Measurements from ENCODE around the gene PLCH1.

PLCH1 gene

GRCh38 chr3:155520463-155520862 lies 224.4 kb downstream of the PLCH1 start:
- DNase-seq: no peak

DNA sequence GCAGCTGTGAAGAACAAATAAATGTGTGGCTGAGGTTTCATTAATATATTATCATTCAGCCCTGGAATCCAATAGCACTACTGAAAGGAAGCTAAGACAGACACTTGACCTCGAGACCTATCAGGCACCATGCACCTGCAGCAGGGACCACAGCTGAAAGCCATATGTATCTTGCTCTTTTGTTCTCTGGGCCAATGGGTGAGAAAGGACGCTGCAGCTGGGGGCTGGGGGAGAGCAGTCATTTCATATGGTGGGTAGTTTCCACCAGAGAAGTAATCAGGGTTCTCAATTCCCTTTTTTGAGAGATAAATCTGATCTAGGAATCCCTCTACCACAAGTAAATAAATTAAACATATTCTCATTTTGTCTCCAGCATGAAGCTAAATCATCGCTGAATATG lies 225.8 kb downstream of the PLCH1 start:
- no peak for DNase-seq

DNA sequence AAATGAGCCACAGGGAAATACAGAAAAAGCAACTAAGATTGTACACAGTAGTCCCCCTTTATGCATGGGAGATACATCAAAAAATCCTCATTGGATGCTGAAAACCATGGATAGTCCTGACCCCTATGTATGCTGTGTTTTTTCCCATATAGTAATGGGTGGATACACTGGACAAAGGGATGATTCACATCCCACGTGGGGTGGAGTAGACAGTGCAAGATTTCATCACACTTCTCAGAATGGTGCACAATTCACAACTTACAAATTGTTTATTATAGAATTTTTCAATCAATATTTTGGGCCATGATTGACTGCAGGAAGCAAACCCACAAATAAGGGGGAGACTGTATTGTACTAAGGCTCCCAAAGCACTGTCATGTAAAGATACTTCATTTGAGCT lies 227.0 kb downstream of the PLCH1 start:
- no peak for DNase-seq

DNA sequence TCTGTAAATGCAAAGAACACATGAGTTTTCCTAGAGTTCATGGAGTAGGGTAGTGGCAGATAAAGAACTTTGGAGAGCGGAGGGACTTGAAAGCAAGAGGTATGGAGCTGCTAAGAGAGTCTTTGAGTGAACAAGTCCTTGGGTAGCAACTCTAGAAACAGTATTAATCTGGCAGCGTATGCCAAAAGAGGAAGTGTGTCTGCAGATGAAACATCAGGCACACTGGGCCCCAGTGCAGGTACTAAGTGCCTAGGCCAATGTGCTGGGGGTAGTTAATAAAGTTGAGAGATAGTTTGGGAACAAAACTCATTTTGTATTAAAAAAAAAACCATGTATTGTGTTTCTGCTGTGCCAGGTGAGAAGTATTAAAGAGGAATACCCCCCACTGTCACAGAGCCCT lies 228.4 kb downstream of the PLCH1 start:
- no peak for DNase-seq

DNA sequence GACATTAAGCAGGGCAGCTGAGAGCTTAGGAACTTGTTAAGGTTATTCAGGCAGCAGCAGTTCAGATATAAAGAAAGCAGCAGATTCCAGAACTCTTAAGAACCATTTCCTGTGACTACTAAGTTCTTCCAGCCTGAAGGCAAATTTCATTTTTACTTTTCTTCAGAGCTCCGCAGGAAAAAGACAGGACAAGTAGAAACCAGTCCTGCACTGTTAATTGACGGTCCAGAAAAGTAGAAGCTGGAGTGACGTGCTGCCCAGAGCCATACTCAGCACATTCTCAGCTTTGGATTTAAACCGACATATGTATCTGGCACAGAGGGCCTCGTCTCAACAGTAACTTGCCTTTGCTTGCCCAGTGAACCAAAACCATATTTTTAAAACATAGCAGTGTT lies 232.0 kb downstream of the PLCH1 start:
- DNase-seq: no peak

DNA sequence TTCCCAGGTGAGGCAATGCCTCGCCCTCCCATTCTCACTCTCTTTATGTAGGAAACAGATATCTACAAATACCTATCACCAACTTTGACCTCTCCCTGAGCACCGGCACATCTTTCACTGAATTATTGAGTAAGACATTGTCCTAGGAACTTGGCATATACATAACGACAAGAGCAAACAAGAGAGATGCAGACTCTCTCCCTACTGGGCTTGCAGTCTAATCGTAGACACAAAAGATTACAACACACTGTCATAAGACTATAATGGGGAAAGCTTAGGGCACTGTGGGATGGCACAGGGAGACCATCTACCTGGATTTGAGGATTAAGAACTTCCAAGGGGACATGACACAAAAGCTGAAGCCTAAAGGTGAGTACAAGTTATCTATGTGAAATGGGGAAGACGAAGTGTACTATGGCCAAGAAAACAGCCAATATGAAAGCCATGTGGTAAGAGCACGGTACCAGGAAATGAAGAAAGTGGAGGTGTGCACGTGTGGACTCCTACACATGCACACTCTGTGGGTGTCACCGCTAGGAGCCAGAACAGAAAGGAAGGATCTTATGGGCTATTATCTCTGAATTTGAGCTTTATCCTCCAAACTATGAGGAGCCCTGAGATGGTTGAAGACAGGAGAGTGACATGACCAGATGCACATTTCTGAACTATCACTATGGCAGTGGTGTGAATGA lies 232.6 kb downstream of the PLCH1 start:
- no peak for DNase-seq

DNA sequence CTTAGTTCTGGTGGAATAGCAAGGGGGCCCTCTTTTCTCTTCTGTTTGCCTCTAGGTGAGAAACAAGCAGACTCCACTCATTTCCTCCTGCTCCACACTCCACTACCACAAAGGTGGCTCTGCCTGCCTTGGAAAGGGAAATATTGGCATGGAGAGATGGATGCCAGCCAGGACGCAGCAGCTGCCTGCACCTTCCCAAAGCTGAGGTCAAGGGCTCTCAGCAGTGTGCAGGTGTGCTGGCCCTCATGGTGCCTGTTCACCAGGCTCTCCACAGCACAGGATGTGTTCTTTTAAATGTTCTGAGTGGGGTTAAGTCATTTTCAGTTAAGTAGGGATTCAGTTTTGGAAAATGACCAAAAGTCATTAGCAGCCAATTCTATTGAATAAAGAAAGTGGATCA lies 240.2 kb downstream of the PLCH1 start:
- DNase-seq: no peak

DNA sequence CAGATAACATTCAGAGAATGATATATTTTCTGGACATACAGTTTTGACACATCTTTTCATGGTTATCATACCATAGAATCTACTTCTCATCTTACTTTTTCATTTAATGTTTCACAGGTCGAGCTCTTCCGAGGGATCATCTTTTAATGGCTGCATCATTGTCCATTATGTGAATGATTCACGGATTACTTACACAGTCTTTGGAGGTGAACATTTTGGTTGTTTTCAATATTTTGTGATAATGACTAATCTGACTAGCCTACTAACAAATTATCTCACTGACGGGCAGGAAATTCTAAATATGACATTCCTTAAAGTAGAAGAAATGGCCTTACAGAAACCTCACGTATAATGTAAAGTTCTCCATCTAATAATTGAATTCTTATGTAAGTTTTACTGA lies 242.2 kb downstream of the PLCH1 start:
- no peak for DNase-seq

- DNase-seq: no peak
These were observed 244.6 kb downstream of the PLCH1 start for GRCh38 chr3:155500194-155500818.

DNA sequence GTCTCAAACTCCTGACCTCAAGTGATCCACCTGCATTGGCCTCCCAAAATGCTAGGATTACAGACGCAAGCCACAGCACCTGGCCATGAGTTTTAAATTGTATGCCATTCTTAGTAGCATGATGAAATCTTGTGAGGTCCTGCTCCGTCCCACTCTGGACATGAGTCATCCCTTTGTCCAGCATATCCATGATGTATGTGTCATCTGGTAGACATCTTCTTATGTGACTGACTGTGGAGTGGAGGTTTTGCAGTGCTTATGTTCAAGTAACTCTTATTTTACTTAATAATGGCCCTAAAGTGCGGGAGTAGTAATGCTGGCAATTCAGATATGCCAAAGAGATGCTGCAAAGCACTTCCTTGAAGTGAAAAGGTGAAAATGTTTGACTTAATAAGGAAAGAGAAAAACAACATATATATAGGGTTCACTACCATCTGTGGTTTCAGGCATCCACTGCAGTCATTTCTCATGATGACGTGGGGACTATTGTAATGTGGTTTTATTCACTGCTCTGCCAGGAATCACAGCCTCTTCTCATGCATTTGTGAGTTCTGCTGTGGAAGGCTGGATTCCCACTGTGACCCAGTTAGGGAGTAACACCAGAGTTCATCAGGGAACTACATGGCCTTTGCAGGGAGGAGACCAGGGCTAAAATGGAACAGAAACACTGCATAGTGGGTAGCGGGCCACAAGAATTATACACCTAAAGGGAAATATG lies 246.8 kb downstream of the PLCH1 start:
- no peak for DNase-seq

DNA sequence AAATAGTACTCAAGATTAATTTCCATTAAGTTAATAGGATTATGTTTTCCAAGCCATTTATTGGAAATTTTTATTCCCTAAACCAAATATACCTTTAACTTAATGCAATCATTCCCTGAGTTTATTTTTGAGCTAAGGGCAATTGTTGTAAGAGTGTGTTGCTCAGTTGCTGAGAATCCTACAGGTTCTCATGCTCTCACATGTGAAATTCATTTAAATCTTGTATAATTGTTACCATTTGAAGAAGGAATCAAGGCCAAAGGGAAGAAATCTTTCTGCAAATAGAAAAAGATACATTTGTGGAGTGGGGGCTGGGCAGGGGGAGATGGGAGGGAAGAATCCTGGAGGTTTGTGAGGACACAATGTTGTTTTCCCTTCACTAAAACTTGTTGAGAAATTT lies 248.7 kb downstream of the PLCH1 start:
- no peak for DNase-seq

- no peak for DNase-seq
These were observed 249.5 kb downstream of the PLCH1 start for GRCh38 chr3:155495387-155495786.

DNA sequence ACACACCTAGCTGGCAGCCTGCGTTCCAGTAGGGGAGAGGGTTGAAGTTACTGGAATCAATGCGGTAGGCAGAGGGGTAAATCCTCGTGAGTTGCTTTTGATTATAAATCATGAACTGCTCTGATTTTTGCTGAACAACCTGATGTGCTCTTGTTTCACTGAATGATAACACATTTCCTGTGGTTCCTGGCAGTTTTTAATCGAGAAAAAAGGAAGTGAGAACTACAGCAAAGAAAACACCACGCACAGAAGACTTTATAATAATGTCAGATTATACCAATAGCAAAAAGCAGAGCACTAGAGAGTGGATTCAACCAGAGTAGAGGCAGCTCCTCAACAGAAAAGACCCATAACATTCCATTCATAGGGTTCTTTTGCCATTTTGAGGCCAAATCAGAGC lies 250.5 kb downstream of the PLCH1 start:
- no peak for DNase-seq

DNA sequence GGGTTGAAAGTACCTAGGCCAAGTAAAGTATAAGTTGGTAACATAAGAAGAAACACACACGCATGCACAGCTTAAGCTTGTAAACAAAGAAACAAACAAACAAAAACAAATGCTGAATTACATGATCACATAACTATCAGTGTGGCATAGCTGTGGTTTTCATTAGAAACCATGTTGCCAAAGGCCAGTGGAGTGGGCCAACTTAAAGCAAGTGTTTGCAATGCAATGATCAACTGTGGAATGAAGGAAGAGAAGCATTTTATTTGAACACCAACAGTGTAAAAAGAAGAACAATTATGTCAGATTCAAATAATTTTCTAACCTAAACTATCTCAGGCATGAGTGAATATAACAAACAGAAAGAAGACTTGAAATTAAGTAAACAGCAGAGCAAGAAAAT lies 252.0 kb downstream of the PLCH1 start:
- no peak for DNase-seq

DNA sequence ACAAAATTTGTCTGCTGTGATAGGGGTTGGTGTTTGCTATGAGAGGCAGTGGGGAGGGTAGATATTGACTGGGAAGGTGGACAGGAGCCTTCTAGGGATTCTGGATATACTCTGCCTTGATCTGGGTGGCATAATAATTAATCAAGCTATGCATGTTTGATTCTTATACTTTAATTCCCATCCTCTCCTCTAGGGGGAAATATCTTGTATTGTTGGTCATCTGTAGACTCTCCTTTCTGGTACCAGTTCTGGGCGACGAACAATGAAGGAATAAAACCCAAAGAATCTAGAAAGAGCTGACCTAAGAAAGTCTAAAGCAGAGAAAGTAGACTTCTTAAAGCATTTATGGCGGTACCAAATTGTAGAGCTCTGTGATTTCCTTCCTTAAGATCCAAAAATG lies 253.2 kb downstream of the PLCH1 start:
- no peak for DNase-seq

DNA sequence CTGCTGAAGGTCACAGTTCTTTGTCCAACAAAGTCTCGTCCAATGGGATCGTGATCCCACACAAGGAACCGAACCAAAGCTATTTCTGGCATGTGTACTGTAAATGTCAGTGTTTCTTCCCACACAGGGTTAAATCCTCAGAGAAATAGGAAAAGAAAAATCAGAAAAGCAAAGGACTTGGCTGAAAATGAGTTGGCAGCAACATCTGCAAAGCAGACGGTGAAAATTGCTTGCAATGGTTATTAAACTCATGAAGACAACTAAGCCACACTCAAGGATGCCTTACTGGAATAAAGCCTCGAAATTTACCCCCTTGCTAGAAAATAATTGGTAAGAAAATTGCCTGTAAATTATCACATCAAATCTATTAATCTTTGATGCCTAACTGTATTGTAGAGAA lies 256.2 kb downstream of the PLCH1 start:
- DNase-seq: no peak

DNA sequence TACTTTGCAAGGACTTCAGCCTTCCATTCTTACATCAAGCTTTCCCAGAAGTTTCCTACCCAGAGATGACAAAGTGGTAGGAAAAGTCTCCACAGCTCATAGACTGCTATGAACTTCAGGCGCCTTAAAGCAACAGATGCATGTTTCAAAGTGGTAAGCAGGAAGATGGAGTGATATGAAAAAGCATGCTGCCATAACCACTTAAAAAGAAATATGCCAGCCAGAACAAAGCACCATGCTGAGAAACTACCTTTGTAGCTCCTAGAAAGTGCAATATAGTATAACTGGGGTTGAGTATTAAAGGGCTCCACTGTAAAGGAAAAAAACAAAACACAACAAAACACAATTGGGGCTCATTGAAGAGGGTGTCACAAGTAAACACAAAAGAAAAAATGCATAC lies 259.0 kb downstream of the PLCH1 start:
- no peak for DNase-seq

DNA sequence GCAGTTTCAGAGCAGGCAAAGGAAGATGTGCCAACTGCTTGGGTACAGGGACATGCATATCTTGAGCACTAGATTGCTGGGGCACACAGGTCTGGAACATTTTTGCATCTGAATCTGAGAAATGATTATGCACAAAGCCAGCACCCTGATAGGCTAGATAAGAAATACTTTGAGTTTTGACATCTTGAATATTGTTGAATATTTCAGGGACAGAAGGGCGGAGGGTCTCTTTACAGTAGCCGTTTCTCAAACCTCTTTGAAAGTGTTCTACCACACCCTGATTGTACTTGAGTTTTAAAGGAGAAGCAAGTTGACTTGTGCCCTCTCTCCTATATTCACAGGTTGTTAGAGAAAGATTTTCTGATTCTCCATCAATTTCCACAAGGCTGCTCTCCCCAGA lies 263.3 kb downstream of the PLCH1 start:
- DNase-seq: no peak

- no peak for DNase-seq
These were observed 263.8 kb downstream of the PLCH1 start for GRCh38 chr3:155481089-155481488.

DNA sequence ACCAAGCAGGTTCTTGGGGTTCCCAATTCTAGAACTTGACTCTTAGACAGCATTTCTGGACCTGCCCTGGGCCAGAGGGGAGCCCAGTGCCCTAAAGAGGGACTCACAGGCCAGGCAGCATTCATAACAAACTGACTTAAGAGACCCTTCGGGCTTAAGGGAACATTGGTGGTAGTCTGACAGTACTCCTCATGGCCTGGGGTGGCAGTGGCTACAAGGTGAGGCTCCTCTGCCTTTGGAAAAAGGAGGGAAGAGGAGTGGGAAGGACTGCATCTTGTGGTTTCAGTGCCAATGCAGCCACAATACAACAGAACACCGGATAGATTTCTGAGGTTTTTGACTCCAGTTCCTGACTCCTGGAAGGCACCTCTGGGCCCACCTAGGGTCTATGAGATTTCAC lies 279.2 kb downstream of the PLCH1 start:
- DNase-seq: no peak

GRCh38 chr3:155462672-155463071 lies 282.2 kb downstream of the PLCH1 start:
- DNase-seq: no peak

DNA sequence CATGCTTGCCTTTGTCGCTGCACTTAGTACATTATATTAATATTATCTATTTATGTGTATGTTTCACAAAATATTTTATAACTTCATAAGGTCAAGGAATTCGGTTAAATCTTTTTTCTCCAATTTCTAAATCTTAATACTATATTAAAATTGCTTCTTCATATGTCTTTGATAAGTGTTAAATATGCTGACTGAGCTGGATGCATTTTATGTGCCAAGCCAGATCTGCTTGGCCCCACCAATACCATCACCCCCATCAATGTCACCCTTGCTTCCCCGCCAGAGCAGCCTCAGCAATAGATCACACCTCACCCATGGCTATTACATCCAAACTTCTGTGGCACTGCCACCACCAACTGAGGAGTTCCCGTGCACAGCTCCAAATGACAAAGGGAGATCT lies 287.3 kb downstream of the PLCH1 start:
- DNase-seq: no peak

- no peak for DNase-seq
These were observed 289.1 kb downstream of the PLCH1 start for GRCh38 chr3:155455765-155456164.

DNA sequence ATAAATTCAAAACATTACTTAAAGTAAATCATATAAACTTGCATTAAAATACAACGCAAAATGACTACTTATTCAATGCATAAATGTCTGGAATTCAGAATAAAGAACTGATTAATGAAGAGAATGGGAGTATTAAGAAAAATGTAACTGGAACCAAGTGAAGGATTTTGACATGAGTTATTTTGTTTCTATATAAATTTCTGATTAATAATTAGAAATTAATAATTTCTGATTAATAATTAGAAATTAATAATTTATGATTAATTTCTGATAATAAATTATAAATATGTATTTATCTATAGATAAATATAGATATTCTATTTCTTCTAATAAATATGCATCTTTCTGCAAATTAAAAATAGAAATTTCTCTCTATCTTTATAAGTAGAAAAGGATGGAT lies 291.4 kb downstream of the PLCH1 start:
- DNase-seq: no peak

Measured in CD4-positive, alpha-beta T cell treated with Interleukin-1 beta for 1 hour (primary cell).